Measurements from ENCODE around the gene PERM1. TPM values are rescaled to one million over a fixed set of nuclear protein-coding genes. Genes with fewer than 3 reads are reported as not detected.
A peak's percentile ranks its signal among the peaks of the same experiment; 100 is the strongest.

PERM1 gene
- total RNA-seq, 2 donors from 2014 or later = not detected

DNA sequence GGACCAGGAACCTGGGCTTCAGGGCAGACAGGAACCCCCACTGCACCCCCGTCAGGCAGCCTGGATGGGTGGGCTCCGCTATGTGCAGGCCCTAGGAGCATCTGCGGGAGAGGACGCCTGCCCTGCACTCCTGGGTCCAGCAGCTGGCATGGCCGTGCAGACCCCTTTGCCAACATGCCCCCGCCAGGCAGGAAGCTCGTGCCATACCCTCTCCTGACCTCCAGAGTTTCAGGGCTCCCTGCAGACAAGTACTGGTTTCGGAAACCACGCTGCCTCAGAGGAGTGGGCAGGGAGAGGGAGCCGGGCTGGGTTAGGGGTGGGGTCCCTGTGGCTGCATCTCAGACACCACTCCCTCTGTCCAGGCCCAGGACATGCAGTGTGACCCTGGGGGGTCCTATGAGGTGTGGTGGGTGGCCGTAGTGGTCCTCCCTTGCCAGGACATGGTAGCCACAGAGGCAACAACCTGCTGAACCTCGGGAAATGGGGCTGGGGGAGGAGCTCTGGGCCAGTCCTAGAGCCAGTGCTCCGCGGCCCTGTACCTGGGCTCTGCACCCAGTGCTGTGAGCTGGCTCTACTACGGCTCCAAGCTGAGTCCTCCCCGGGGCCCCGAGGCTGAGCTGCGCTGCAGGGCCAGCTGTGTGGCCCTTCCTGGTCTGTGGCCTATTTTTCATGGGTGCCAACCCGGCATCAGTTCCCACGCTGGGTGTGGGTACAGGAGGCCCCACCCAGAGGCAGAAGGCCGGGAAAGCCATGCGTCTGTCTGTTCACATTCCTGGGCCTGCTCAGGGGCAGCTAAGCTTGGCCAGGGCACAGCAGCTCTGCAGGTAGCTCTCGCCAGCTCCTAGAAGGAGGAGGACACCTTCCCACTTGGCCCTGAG, 14.2 kb downstream of the PERM1 start:
- no peaks in the 10 kb centered on the region for H3K9me3 Mint-ChIP-seq
- Histone ChIP-seq H3K27me3 (ENCODE audit: control insufficient read depth, insufficient read depth, low read length, poor library complexity, severe bottlenecking) (peaks cover 46% of the 10 kb centered on the region), H3K27ac (ENCODE audit: low read depth, low read length) (no peak overlapping the region), H3K4me3 (ENCODE audit: low read length) (no peak overlapping the region), H3K36me3 (ENCODE audit: control insufficient read depth, insufficient read depth, low read length) (no peaks in the 10 kb centered on the region), H3K4me1 (ENCODE audit: control insufficient read depth, insufficient read depth, low read length) (no peaks in the 10 kb centered on the region), H3K9ac (ENCODE audit: extremely low read depth, low read length, poor library complexity, severe bottlenecking) (no peak overlapping the region), H3K9me3 (ENCODE audit: control insufficient read depth, low read length) (no peaks in the 10 kb centered on the region)
- H3K27me3 Mint-ChIP-seq (ENCODE audit: insufficient read depth) = peaks cover 29% of the 10 kb centered on the region
- H3K27ac Mint-ChIP-seq = no peak overlapping the region
- H3K36me3 Mint-ChIP-seq (ENCODE audit: low read depth) = peaks cover 6% of the 10 kb centered on the region
- WGBS, 2 experiments (ENCODE audit: insufficient coverage in 1 of 2, insufficient read length in 1 of 2) = 84 to 88% methylated on average over 7 to 23 of the region's 23 CpGs
- H3K4me1 Mint-ChIP-seq = no peaks in the 10 kb centered on the region
- DNase-seq = no peak
- no peak for TF ChIP-seq CTCF (conservative IDR thresholded peaks at IDR 0.05)
- H3K4me3 Mint-ChIP-seq = no peak overlapping the region

DNA sequence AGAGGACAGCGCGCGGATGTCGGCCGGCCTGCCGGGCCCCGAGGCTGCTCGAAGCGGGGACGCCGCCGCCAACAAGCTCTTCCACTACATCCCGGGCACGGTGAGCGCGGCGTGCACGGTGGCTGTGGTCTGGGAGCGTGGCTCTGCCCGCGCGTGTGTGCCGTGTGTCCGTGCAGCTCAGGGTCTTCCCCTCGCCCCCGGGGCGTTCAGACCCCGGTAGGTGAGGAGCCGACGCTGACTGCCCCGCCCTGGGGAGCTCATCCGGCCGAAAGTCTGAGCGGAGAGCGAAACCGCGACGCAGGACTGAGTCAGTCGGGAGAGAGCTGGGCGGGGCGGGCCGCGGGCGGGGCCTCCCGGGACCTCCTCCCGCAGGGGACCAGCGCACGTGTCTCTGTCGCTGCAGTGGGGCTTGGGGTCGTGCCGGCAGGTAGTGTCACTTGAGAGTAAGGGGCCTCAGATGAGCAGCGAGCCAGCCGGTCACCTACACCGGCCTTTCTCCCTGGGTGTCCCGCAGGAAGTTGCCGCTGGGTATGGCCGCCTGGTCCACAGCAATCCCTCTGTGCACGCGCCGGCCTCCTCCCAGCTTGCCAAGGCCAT, 15.1 kb downstream of the PERM1 start:
- no peaks in the 10 kb centered on the region for H3K9me3 ChIP-seq (ENCODE audit: control insufficient read depth, low read length)
- H3K27me3 ChIP-seq (ENCODE audit: control insufficient read depth, insufficient read depth, low read length, poor library complexity, severe bottlenecking) = peaks cover 46% of the 10 kb centered on the region
- H3K27ac Mint-ChIP-seq = no peak overlapping the region
- peaks cover 29% of the 10 kb centered on the region for H3K27me3 Mint-ChIP-seq (ENCODE audit: insufficient read depth)
- H3K9me3 Mint-ChIP-seq = no peaks in the 10 kb centered on the region
- H3K4me1 ChIP-seq (ENCODE audit: control insufficient read depth, insufficient read depth, low read length) = no peaks in the 10 kb centered on the region
- H3K4me3 ChIP-seq (ENCODE audit: low read length) = peak overlapping the region; percentile 64
- H3K27ac ChIP-seq (ENCODE audit: low read depth, low read length) = no peak overlapping the region
- no peak overlapping the region for H3K9ac ChIP-seq (ENCODE audit: extremely low read depth, low read length, poor library complexity, severe bottlenecking)
- no peaks in the 10 kb centered on the region for H3K4me1 Mint-ChIP-seq
- H3K36me3 ChIP-seq (ENCODE audit: control insufficient read depth, insufficient read depth, low read length) = no peaks in the 10 kb centered on the region
- TF ChIP-seq CTCF (conservative IDR thresholded peaks at IDR 0.05) = no peak
- WGBS, 2 experiments (ENCODE audit: insufficient coverage in 1 of 2, insufficient read length in 1 of 2) = 3 to 6% methylated on average over 29 to 60 of the region's 60 CpGs
- DNase-seq = peak; percentile 87
- H3K4me3 Mint-ChIP-seq = peak overlapping the region; percentile 50
- H3K36me3 Mint-ChIP-seq (ENCODE audit: low read depth) = peaks cover 6% of the 10 kb centered on the region

DNA sequence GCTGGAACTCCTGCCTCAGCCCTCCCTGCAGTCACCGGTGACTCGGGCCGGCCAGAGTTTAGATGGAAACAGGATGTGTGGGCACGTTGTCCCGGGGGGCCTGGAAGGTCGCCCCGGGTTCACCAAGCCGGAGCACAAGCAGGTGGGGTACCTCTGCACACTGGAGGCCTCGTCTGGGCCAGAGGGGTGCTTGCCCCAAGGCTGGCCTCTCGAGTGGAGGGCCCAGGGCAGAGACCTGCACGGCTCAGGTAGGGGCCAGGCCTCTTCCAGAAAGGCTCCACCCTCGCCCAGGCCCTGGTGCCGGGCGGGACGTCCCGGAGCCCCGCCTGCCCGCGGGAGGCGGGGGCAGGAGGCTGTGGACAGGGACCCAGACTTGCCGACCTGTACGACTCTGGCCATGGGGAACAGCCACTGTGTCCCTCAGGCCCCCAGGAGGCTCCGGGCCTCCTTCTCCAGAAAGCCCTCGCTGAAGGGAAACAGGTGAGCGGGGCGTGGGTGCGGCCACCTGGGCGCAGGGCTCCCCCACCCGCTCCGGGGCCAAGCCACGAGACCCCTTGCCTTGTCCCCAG, 15.7 kb downstream of the PERM1 start, which contains the start of gene PLEKHN1:
Gene PLEKHN1, plus strand, starts transcription at position 348 of the 569 bp plus-strand sequence. Its CDS starts 50 bp downstream, at position 398.
- no peak within 1 kb of the TSS for H3K9ac ChIP-seq (ENCODE audit: extremely low read depth, low read length, poor library complexity, severe bottlenecking)
- no peaks in the 10 kb centered on the region for H3K36me3 ChIP-seq (ENCODE audit: control insufficient read depth, insufficient read depth, low read length)
- 16 to 33% methylated on average over 17 to 31 of the region's 31 CpGs for WGBS, 2 experiments (ENCODE audit: insufficient coverage in 1 of 2, insufficient read length in 1 of 2)
- no peaks in the 10 kb centered on the region for H3K9me3 ChIP-seq (ENCODE audit: control insufficient read depth, low read length)
- Mint-ChIP-seq H3K4me1 (no peaks in the 10 kb centered on the region), H3K27me3 (ENCODE audit: insufficient read depth) (peaks cover 31% of the 10 kb centered on the region), H3K9me3 (no peaks in the 10 kb centered on the region), H3K4me3 (peak within 1 kb of the TSS; percentile 50), H3K36me3 (ENCODE audit: low read depth) (peaks cover 8% of the 10 kb centered on the region), H3K27ac (no peak within 1 kb of the TSS)
- peak within 1 kb of the TSS; percentile 64 for H3K4me3 ChIP-seq (ENCODE audit: low read length)
- H3K27me3 ChIP-seq (ENCODE audit: control insufficient read depth, insufficient read depth, low read length, poor library complexity, severe bottlenecking) = peaks cover 46% of the 10 kb centered on the region
- no peak within 1 kb of the TSS for H3K27ac ChIP-seq (ENCODE audit: low read depth, low read length)
- DNase-seq = peak; percentile 88
- H3K4me1 ChIP-seq (ENCODE audit: control insufficient read depth, insufficient read depth, low read length) = no peaks in the 10 kb centered on the region
- TF ChIP-seq CTCF (conservative IDR thresholded peaks at IDR 0.05) = no peak
